ENCODE measurements around the gene ZNF780B. TPM values are rescaled to one million over a fixed set of nuclear protein-coding genes. Genes with fewer than 3 reads are reported as not detected.
"Not testable (repeated sequence)": the region's sequence is repeated elsewhere in the genome, so short reads cannot be mapped to it uniquely, and the experiment has no call there.

ZNF780B gene
- total RNA-seq, 1 experiment from 2014 or later, result 20.8 TPM

- not testable (repeated sequence) for DNase-seq (ENCODE audit: low read depth)
Observed at GRCh38 chr19:40038047-40038446, 18.0 kb downstream of the ZNF780B start.

GRCh38 chr19:40035996-40036395, 20.0 kb downstream of the ZNF780B start:
- DNase-seq (ENCODE audit: low read depth), result no peak

- DNase-seq (ENCODE audit: low read depth), result no peak
Observed at GRCh38 chr19:40033989-40034560, 22.0 kb downstream of the ZNF780B start.

GRCh38 chr19:40026597-40026970, 29.4 kb downstream of the ZNF780B start:
- DNase-seq (ENCODE audit: low read depth), result no peak

GRCh38 chr19:40025938-40026596, 30.0 kb downstream of the ZNF780B start:
- DNase-seq (ENCODE audit: low read depth), result no peak

- DNase-seq (ENCODE audit: low read depth), result no peak
Observed at GRCh38 chr19:40023969-40024368, 32.1 kb downstream of the ZNF780B start.

- no peak for DNase-seq (ENCODE audit: low read depth)
Observed at GRCh38 chr19:40013991-40014390, 42.0 kb downstream of the ZNF780B start.

- DNase-seq (ENCODE audit: low read depth), result no peak
Observed at GRCh38 chr19:40009674-40010073, 46.4 kb downstream of the ZNF780B start.

GRCh38 chr19:40006273-40006691, 49.7 kb downstream of the ZNF780B start:
- DNase-seq (ENCODE audit: low read depth), result peak; percentile 90

- no peak for DNase-seq (ENCODE audit: low read depth)
Observed at GRCh38 chr19:40005691-40006272, 50.2 kb downstream of the ZNF780B start.

GRCh38 chr19:39998501-39998900, 57.5 kb downstream of the ZNF780B start:
- DNase-seq (ENCODE audit: low read depth), result no peak

- DNase-seq (ENCODE audit: low read depth), result no peak
Observed at GRCh38 chr19:39997638-39998216, 58.3 kb downstream of the ZNF780B start.

- DNase-seq (ENCODE audit: low read depth), result peak; percentile 93
Observed at GRCh38 chr19:39996811-39997637, 59.0 kb downstream of the ZNF780B start, which contains the start of gene ZNF546. Gene ZNF546, plus strand, starts transcription at chr19:39997060. Its CDS starts 1,267 bp downstream, at chr19:39998327.

- DNase-seq (ENCODE audit: low read depth), result peak; percentile 65
Observed at GRCh38 chr19:39996218-39996810, 59.7 kb downstream of the ZNF780B start.

- DNase-seq (ENCODE audit: low read depth), result no peak
Observed at GRCh38 chr19:39995794-39996193, 60.2 kb downstream of the ZNF780B start.

GRCh38 chr19:39994361-39994760, 61.7 kb downstream of the ZNF780B start:
- DNase-seq (ENCODE audit: low read depth), result no peak

GRCh38 chr19:39993605-39994004, 62.4 kb downstream of the ZNF780B start:
- DNase-seq (ENCODE audit: low read depth), result no peak

GRCh38 chr19:39987596-39987995, 68.4 kb downstream of the ZNF780B start:
- no peak for DNase-seq (ENCODE audit: low read depth)

GRCh38 chr19:39987167-39987566, 68.9 kb downstream of the ZNF780B start:
- no peak for DNase-seq (ENCODE audit: low read depth)

GRCh38 chr19:39986643-39987042, 69.4 kb downstream of the ZNF780B start:
- no peak for DNase-seq (ENCODE audit: low read depth)

GRCh38 chr19:39983695-39984300, 72.2 kb downstream of the ZNF780B start:
- DNase-seq (ENCODE audit: low read depth), result no peak
